ENCODE data around the gene RUSC2. TPM values are rescaled to one million over a fixed set of nuclear protein-coding genes. Genes with fewer than 3 reads are reported as not detected.

Gene RUSC2
- total RNA-seq, 1 experiment from 2014 or later, result 10.7 TPM

- H3K9me3 ChIP-seq (ENCODE audit: low read length), result no peaks in the 10 kb centered on the region
- no peak overlapping the region for H3K9ac ChIP-seq (ENCODE audit: low read length)
- no peaks in the 10 kb centered on the region for H4K20me1 ChIP-seq (ENCODE audit: low read length)
- intact Hi-C loops (cut with micrococcal nuclease), result no loop called here
- H3K9me2 ChIP-seq (replicated peaks; ENCODE audit: low read length), result no peaks in the 10 kb centered on the region
- 0 out of 2 replicates have a peak, but pooled peaks cover 2% of the 10 kb centered on the region for H3K36me3 ChIP-seq (ENCODE audit: low read depth, low read length)
- no peak overlapping the region for H3K4me3 ChIP-seq (ENCODE audit: low read length)
- no peak for ATAC-seq
- no peaks in the 10 kb centered on the region for H3K27me3 ChIP-seq (ENCODE audit: low read length)
- peaks cover 69% of the 10 kb centered on the region for H3K4me1 ChIP-seq (ENCODE audit: insufficient read depth, low read length)
- CTCF ChIA-PET, result interaction anchor here (1.7 kb wide), 1 partner anchor 37 kb away, joined by 7 read pairs; no protein-coding TSS in a partner anchor
- no TSS peak for BruUV-seq (replicated peaks)
- POLR2A ChIA-PET (ENCODE audit: unreplicated experiment), result no interaction called here
- TF ChIP-seq EZH2phosphoT487 (IDR thresholded peaks at IDR 0.05; ENCODE audit: borderline replicate concordance, low read length), result no peak
- TF ChIP-seq CTCF (conservative IDR thresholded peaks at IDR 0.05; ENCODE audit: low read depth, low read length), result no peak
- TF ChIP-seq EZH2 (IDR thresholded peaks at IDR 0.05; ENCODE audit: low read length, unreplicated experiment), result no peak
- DNase-seq, result no peak
- H2AFZ ChIP-seq (ENCODE audit: low read length), result no peak overlapping the region
- H3K27ac ChIP-seq (ENCODE audit: low read length), result peak overlapping the region; percentile 53
- H3F3A ChIP-seq (ENCODE audit: low read length, unreplicated experiment), result peaks cover 6% of the 10 kb centered on the region
- H3K4me2 ChIP-seq (ENCODE audit: low read length), result peak overlapping the region; percentile 58
- H3K79me2 ChIP-seq (ENCODE audit: low read length), result peaks cover 62% of the 10 kb centered on the region
Observed at GRCh38 chr9:35517131-35517530, 27.2 kb downstream of the RUSC2 start.

GRCh38 chr9:35517552-35518224, 27.8 kb downstream of the RUSC2 start:
- no peaks in the 10 kb centered on the region for H3K9me3 ChIP-seq (ENCODE audit: low read length)

More at GRCh38 chr9:35517552-35518224, 27.8 kb downstream of the RUSC2 start:
- DNase-seq, result no peak
- ChIA-PET POLR2A (ENCODE audit: unreplicated experiment) (interaction anchor here (0.7 kb wide), 1 partner anchor 94 kb away, joined by 3 read pairs; no protein-coding TSS in a partner anchor), CTCF (interaction anchor here (1.7 kb wide), 1 partner anchor 36 kb away, joined by 7 read pairs; no protein-coding TSS in a partner anchor)
- H3K36me3 ChIP-seq (ENCODE audit: low read depth, low read length), result 0 out of 2 replicates have a peak, but pooled peaks cover 2% of the 10 kb centered on the region
- no peak overlapping the region for H2AFZ ChIP-seq (ENCODE audit: low read length)
- H4K20me1 ChIP-seq (ENCODE audit: low read length), result no peaks in the 10 kb centered on the region
- no peak for TF ChIP-seq CTCF (conservative IDR thresholded peaks at IDR 0.05; ENCODE audit: low read depth, low read length)
- TF ChIP-seq EZH2phosphoT487 (IDR thresholded peaks at IDR 0.05; ENCODE audit: borderline replicate concordance, low read length), result no peak
- no peak for TF ChIP-seq EZH2 (IDR thresholded peaks at IDR 0.05; ENCODE audit: low read length, unreplicated experiment)
- BruUV-seq (replicated peaks), result TSS peak; percentile 88
- no peak overlapping the region for H3K9ac ChIP-seq (ENCODE audit: low read length)
- H3K4me3 ChIP-seq (ENCODE audit: low read length), result no peak overlapping the region
- H3K27me3 ChIP-seq (ENCODE audit: low read length), result no peaks in the 10 kb centered on the region
- H3K4me2 ChIP-seq (ENCODE audit: low read length), result peak overlapping the region; percentile 58
- peaks cover 62% of the 10 kb centered on the region for H3K79me2 ChIP-seq (ENCODE audit: low read length)
- peaks cover 6% of the 10 kb centered on the region for H3F3A ChIP-seq (ENCODE audit: low read length, unreplicated experiment)
- H3K9me2 ChIP-seq (replicated peaks; ENCODE audit: low read length), result no peaks in the 10 kb centered on the region
- peak overlapping the region; percentile 53 for H3K27ac ChIP-seq (ENCODE audit: low read length)
- H3K4me1 ChIP-seq (ENCODE audit: insufficient read depth, low read length), result peaks cover 66% of the 10 kb centered on the region
- intact Hi-C loops (cut with micrococcal nuclease), result loop anchor here (1.0 kb wide), 1 partner anchor 27 kb away; the partner anchor contains the start of gene RUSC2
- ATAC-seq, result no peak

All from PC-3 (cell line).